Activated gamma-delta T cell treated with Interleukin-2 at 50 U/mL for 16 hours (primary cell): ENCODE results near the gene TMEM252.

ENCODE experiments used
- DNase-seq: peaks from one replicate; pipeline ENCODE4 v3.0.0-alpha.2; 2020

Gene TMEM252

DNA sequence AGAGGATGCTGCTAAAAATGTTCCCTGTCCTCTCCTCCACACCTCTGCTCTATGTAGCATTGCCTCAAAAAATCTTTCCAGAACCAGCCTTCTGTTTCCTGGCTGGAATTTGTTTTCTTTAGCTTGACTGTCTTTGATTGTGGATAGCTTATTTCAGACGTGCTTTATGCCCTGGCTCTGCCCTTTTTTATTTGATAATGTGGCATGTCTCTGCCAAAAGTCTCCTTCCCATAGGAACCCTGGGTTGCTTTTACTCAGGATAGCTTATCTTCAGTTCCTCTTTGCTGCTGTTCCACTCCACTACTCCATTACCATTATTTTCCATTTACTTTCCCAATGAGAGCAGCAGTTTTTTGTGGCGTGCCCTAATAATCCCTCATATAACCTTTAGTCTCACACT is 885 bp upstream of the TMEM252 start:
- no peak for DNase-seq

DNA sequence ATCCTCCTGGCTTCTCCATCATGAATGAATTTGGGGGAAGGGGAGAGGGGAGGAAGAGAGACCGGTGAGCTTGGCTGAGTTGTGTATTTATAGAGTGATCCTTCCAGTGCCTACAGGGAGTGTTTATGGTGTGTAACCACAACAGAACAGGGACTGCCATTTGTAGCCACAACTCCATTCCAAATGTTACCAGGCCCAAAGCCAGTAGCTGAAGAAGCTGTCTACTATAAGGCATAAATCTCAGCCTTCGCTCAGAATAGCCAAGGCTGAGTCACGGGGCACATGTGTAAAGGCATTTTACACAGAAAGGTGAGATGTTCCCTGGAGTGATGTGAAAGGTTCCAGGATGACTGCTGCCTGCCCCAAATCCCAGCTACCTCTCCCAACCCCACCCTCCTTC is 2.5 kb downstream of the TMEM252 start:
- no peak for DNase-seq

DNA sequence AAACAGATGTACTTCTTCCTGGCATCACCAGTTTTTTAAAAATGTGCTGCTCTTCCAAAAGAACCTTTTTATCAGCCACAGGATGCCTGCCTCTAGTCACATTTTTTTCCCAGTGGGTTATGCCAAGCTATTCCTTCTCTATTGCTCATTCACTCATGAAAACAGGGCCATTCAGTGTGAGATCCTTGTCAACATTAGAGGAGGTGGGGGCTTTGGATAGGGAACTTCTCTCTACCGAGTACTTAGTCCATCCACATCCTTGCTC is 3.1 kb downstream of the TMEM252 start:
- no peak for DNase-seq

DNA sequence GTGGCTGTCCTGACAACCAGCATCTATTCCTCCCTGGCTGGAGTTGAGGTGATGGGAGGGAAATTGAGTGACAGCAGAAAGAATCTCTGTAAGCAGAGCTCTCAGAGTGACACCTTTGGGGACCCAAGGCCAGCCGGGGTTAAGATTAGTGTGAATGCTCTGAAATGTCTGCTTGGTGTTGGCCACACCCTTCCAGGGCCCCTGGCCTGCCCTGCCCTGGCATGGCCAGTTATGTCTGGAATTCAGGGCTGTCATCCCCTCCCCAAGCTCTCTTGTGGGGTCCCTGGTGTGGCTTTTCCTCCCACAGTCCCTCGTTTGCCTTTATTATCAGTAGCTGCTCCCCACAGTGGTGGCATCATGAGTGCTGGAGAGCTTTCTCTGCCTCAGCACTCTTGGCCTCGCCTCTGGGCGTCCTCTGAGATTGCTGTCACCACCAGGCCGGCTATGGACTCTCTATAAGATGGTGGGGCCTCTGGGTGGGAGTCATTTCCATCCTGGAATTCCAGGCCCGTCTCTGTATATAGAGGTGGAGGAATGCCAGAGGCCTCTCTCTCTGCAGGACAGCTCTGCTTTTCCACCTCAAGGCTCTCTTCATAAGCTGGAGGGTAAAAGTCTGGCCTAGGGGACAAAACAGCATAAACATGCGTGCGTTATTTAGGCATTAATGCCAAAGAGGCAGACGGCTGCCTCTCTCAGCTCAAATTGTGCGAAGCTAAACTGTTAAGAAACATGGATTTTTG is 3.6 kb downstream of the TMEM252 start:
- DNase-seq = no peak

DNA sequence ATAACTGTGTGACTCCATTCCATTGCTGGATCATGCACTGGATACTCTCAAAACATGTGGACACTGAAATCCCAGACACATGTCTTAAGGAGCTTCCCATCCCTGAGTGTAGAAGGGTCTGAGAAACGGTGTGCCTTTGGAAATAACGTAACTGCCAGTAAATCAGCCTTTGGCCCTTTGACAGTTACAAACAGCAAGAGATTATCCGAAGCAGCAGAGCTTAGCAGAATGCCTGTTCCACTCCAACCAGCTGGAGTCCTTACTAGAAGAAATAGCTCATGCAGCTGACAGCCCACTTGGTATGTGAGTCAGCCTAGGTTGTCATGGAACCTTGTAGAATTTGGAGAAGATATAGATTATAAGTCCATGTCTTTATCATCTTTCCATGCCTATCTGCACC is 7.0 kb downstream of the TMEM252 start:
- DNase-seq = no peak

DNA sequence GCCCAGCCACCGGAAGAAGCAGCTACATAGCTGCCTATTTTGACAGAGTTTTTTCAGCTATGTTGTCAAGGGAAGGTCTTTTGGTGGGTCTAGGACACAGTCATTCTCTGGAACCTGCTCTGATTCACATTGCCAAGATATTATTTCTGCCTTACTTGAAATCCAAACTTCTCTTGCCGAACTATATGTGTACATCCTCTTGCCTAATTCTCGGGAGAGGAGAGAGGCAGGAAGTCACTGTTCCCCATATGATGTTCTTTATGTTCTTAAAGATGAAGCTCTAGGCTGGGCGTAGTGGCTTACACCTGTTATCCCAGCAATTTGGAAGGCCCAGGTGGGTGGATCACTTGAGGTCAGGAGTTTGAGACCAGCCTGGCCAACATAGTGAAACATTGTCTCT is 8.6 kb downstream of the TMEM252 start:
- DNase-seq = no peak

DNA sequence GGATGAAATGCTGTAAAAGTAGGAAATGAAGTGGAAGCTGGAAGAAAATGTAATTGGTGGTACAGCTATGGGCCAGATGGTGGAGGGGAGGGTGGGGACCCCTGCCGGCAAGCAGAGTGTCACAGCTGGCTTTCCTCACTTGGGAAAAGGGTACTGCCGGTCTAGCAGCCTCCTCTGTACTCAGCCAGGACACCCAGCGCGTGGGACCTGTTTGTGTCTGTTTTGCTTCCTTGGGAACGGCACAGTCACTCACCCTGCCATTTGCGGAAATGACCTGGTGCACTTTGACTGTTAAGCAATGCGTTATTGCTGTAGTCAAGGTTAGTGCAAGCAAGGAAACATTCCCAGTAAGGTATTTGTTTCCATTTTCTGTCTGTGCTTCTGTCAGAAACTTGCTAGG is 10.1 kb downstream of the TMEM252 start:
- DNase-seq = no peak

DNA sequence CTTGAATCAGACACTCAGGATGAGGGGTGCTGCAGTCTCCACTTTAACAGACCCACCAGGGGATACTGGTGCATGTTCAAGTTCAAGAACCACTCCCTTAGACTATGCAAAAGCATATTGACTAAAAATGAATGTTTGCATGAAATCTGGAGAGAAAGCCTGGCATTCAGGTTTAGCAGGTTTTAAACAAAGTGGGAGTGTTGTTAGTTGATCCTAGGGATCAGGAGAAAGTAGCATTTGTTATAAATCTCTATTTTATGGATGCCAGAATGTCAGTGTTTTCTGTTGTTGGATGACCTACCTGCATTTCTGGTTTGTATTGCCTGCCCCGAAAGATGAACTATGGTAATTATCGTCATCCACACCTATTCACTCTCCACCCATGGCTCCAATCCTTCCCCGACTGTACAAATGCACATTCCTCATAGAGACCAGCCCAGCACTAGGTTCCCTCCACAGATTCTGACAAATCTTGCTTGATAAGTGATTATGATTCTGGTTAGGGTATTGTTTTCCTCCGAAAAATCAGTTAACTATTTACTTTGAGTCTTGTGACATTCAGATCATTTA is 17.2 kb downstream of the TMEM252 start:
- DNase-seq = no peak

DNA sequence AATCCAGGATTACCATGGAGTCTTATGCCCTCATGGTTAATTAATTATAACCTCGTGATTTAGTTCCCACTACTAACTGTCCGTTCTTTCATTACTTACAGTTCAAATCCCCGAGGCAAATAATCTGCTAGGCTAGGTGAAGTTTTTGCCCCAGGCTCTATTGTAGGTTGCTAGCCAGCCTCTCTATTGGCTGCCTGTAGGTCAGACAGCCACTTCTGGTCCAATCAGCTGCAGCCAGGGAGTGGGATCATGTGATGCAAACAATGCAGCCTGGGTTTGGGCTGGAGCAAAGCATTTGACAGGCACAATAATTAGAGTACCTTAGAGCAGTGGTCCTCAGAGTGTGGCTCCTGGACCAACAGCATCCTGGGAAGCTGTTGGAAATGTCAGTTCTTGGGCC is 17.7 kb downstream of the TMEM252 start:
- no peak for DNase-seq

DNA sequence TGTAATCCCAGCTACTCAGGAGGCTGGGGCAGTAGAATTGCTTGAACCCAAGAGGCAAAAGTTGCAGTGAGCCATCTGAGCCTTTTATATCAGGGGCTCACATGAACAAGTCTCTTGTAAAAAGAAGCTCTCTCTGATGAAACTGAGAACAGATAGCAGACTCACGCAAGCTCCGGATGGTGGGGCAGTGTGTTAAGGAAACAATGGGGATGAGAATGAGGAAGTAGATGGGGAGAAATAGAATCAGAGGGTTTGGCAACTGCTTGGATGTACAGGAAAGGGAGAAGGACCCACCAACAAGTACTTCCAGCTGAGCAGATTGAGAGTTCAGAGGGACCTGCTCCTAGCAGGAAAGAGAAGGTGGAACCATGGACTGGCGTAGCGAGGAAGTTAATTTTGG is 18.6 kb downstream of the TMEM252 start:
- DNase-seq = no peak

DNA sequence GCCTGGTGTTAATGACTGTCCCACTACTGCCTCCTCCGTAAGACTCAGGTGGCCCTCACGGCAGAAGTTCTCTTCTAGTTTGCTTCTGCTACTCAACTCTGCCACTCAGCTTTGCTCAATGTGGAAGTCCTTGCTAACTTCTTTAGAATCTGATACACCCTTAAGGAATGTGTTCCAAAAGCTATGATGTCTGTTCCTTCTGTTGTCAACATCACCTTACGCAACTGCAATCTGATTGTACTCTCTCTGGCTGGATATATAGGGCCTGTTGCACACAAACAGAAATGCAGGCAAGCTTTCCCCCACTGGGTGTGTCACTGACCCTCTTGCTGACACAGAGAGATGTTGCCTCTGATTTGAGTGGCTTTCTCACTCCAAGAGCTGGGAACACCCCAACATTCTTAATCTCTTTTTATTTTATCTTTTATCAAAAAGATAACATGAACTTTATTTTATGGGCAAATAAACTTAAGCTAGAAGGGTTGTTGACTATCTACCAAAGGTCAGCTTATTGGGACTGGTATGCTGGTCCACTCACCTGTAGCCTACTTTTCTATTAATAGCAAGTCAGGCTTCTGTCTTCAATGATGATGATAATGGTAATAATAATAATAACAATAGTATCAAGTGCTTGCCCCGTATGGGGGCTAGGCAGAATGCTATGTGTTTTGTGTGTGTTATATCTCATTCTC is 25.2 kb downstream of the TMEM252 start:
- no peak for DNase-seq

DNA sequence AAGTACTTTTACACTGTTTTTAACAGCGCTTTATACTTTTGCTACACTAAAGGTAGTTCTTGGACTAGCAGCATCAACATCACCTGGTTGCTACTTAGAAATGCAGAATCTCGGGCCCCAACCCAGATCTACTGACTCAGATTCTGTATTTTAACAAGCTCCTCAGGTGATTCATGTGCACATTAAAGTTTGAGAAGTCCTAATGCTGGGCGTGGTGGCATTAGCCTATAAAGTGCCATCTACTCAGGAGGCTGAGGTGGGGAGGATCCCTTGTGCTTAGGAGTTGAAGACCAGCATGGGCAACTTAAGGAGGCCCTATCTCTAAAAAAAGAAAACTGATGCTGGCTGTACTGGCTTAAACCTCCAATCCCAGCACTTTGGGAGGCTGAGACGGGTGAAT is 26.7 kb downstream of the TMEM252 start:
- no peak for DNase-seq

DNA sequence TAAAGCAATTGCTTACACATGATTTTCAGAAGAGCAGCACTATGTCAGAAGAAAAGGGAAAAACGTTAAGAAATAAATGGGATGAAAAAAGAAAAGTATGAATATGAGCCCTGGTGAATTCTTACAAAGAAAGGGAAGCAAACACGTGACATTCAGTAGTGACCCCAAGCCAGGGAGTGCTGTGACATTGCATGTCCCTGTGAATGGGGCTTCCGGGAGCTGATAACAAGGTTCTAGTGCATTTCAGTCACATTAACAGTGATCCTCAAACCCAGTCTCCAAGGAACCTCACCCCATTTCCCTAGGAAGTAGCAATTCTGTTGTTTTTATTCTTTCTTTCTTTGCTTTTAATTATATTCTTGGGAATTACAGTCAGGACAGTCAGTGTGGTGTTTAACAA is 27.3 kb downstream of the TMEM252 start:
- DNase-seq = no peak

DNA sequence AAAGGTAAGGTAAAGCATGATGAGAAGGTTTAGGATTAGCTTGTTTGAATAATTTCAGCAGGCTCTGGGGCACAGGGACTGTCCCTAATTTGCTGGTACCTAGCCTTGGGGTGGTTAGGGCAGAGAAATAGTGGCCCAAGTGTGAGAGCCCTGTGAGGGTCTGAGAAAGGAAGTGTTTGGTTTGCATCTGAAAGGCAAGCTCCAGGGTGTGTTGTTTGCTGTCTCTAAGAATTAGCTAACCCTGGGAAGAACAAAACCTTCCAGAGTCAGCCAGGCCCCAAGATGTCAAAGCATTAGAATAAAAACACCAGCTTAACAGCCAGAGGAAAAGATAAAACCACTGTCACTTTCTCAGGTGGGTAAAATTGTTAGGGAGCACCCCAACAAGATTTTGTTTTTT is 31.0 kb downstream of the TMEM252 start:
- DNase-seq = no peak

DNA sequence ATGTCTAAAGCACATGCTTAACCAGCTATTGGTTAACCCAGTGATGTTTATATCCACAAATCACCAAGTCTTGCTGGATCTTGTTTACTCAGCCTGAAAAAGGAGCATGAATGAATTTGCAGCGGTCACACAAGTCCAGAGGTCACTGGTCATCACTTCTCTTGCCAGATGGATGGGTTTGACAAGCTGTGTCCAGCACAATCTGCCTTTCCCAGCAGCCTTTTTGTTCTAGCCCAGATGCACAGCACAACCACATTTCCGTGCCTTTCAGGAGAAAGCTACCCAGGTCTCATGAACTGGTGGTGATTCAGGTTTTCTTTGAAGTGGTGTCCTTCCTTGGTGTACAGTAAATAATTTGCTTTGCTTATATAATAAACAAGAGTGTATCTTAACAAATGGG is 32.1 kb downstream of the TMEM252 start:
- DNase-seq = no peak

DNA sequence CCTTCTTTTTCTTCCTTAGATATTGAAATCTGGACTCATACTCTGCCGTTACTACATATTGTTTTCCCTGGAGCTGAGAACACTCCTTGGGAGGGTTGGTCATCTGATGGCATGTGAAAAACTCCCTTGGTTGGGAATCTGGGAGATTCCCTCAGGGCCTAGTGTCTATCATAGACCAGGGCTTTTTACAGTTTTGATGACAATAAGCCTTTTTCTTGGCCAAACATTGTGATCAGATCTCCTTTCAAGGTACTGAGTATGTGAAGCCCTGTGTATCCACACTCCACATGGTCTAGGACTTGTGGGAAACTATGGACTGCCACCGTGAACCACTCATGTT is 32.9 kb downstream of the TMEM252 start:
- DNase-seq = no peak

DNA sequence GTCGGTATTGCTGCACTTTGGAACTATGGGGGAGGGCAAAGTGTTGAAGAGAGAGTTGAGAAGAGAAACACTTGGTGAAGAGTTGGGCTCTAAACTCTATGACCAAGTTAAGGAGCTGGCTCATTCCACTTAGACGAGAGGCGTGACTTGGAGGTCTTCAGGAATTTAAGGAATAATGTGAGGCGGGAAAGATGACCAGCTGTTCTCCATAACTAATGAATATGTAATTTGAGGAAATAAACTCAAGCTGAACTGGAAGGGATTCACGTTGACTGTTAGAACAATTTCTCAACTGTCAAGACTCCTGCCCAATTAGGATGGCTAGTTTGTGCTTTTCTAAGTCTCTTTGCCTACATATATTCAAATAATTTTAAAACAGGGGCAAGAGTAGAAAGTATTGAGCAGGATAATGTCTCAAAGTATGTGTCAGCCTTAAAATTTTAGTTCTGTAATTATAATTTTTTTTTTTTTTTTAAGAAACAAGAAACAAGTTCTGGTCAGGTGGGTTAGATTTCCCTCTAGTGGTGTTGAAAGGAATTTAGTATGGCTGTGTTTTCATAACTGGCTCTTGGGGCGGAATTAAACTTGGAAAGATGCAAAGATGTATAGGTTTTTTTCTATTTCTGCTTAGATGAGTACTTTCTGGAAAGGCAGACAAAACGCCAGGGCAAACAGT is 33.4 kb downstream of the TMEM252 start:
- DNase-seq = no peak

DNA sequence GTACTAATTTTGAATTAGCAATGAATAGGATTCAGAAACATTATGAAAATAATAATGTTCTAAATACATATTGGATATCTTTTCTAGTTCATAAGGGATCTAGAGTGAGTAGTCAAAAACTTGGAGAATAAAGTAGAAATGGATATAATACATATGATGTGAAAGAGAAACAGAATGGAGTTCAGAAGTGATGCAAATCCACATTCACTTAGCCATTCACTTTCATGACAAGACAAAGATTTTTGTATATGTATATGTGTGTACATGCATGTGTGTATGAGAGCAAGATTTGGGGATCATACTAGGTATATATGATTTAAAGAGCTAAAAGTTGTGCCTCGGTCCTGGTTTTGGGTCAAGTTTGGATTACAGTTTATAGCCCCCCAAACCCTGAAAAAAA is 34.1 kb downstream of the TMEM252 start:
- no peak for DNase-seq

DNA sequence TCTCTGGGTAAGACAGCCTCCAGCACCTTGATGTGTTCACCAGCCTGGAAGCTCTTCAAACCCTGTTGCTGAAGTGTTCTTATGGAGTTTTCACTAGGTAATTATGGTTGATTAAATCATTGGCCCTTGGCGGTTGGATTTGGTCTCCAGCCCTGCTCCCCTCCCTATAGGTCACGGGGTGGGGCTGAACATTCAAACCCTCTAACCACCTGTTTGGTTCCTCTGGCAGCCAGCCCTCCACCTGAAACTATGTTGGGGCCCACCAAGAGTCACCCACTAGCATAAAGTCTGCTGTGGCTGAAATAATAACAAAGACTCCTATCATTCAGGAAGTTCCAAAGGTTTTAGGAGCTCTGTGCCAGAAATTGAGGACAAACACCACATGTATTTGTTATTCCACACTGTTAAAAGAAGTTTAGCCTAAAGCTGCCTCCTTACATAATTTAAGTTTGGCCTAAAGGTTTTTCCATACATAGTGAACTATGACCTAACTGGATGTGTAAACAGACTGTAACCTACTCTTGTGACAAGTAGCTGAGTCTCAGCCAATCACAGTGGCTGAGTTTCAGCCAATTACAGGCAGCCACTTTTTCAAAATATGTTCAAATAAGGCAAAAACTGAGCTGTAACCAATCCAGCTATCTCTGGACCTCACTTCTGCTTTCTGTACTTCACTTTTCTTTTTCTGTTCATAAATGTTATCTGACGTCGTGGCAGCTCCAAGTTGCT is 34.8 kb downstream of the TMEM252 start:
- no peak for DNase-seq

DNA sequence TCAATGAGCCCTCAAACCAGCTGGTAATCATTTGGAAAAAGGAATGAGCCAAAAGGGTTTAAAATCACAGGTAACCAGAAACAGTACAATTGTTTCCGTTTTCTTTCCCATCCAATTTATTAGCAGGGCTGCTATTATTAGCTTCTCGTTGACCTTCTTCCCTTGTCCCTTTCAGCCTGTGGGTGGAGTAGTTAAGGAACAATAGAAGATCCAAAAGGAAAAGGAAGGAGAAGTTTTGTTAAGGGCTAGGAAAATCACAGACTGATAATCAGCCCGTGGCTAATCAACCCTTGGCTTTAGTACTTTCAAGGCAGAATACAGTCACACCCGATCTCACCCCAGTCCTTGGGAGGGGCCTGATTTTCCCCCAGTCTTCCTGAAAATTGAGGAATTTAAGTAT is 38.4 kb downstream of the TMEM252 start:
- DNase-seq = no peak

DNA sequence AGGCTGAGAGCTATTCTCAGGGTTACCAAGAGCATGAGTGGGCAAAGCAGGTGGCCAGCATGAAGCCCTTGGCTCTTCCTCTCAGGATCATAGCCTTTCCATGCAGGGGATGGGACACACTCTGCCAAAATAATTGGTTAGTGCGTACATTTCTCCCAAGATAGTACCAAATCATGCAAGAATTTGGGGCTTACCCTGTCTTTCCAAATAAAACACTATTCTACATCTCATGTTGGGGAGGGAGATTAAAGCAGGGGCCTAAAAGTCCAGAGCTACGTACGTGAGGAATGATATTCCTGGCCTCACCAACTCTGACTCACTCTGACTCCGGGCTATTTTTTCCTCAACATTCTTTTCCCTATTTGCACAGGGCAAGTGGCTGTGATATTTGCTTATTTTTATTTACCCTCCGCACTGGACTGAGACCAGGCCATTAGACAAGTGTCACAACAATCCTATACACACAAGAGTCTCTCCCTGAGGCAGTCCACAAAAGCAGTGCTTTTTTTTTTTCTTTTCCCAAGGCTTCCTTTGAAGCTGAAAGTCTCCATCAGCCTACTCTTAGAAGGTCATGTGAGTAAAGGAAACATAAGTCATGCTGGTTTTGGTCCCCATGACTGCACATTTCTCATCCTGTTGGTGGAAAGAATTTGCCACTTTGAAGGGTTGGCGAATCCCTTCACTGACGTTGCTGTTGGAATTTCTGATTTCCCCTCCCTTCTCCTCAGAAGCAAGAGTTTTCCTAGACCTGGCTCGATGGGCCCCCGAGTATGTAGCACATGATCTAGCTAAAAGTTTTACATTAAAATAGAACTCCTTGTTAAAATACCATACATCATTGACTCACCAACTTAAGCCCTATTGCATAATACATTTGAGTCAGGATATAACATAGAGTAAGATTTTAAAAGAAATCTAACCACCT is 40.0 kb downstream of the TMEM252 start:
- DNase-seq = no peak

DNA sequence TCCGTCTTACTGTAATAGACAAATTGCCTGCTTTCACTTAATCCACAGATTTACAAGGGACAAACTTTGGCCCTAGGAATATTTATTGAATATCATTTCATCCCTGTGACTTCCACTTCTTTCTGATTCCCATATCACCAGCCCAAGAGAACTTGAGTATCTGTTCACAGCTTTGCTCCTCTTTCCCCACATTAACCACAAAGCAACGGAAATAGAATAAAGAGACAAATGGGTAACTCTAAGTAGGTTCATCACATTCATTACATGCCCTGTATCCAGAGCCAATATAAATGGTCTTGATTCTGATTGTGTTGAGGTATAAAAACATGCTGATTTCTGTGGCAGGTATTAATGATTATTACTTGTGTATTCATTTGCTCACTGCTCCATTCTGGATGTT is 41.9 kb downstream of the TMEM252 start:
- DNase-seq = no peak

DNA sequence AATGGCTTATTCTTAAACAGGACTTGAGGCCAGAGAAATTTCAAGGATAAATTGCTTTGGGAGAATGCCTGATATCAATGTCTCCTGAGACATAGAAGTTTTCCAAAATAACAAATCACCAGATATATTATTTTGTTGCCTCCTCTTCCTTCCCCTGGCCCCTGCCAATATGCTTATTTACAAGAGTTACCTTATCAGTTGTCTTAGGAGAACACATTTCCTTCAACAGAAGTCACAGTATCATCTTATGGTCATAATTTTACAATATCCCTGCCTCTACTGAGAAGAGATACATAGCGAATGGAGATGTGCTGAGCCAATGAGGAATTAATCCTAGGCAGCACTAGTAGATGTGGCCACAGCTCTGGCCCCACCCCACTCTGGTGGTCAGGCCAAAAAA is 43.1 kb downstream of the TMEM252 start:
- no peak for DNase-seq
